Measurements from ENCODE around the gene ENTPD3.

The ENTPD3 gene

DNA sequence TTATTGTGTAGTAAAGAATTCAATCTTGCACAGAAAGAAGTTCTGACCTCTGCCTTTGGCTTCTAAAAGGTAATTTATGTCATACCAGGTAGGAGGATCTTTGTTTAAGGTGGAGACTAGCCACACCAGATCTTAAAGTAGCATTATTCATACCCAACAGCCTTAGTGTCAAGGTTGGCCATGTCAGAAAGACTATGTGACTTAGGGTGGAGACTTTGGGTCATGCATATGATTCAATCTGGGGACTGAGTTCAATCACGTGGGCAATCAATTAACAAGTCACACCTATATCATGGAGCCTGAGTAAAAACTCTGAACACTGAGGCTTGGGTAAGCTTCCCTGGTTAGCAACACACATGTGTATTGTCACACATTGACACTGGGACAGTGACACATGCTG, 28.5 kb upstream of the ENTPD3 start:
- TF ChIP-seq, protein P1, sequence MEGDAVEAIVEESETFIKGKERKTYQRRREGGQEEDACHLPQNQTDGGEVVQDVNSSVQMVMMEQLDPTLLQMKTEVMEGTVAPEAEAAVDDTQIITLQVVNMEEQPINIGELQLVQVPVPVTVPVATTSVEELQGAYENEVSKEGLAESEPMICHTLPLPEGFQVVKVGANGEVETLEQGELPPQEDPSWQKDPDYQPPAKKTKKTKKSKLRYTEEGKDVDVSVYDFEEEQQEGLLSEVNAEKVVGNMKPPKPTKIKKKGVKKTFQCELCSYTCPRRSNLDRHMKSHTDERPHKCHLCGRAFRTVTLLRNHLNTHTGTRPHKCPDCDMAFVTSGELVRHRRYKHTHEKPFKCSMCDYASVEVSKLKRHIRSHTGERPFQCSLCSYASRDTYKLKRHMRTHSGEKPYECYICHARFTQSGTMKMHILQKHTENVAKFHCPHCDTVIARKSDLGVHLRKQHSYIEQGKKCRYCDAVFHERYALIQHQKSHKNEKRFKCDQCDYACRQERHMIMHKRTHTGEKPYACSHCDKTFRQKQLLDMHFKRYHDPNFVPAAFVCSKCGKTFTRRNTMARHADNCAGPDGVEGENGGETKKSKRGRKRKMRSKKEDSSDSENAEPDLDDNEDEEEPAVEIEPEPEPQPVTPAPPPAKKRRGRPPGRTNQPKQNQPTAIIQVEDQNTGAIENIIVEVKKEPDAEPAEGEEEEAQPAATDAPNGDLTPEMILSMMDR (conservative IDR thresholded peaks at IDR 0.05; ENCODE audit: low read depth, low read length): no peak
- no peak for DNase-seq (ENCODE audit: low read depth)
- no peak overlapping the region for H3K4me3 ChIP-seq (ENCODE audit: low read depth, low read length)

DNA sequence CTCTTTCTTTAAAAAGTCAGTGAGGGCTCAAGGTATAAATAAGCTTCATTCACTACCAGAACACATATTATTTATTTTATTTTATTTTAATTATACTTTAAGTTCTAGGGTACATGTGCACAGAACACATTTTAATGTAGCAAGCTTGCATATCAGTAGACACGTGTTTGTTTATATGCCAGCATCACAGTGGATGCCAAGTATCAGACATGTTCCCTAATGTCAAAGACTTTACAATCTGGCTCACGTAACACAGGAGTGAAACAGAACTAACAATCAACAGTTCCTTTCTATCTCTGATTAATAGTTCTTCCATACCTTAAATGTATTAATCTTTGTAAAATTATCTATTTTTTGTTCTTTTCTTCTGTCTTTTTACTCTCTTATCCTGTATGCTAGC, 23.3 kb upstream of the ENTPD3 start:
- no peak for DNase-seq (ENCODE audit: low read depth)
- TF ChIP-seq, protein P1 (conservative IDR thresholded peaks at IDR 0.05; ENCODE audit: low read depth, low read length): no peak

DNA sequence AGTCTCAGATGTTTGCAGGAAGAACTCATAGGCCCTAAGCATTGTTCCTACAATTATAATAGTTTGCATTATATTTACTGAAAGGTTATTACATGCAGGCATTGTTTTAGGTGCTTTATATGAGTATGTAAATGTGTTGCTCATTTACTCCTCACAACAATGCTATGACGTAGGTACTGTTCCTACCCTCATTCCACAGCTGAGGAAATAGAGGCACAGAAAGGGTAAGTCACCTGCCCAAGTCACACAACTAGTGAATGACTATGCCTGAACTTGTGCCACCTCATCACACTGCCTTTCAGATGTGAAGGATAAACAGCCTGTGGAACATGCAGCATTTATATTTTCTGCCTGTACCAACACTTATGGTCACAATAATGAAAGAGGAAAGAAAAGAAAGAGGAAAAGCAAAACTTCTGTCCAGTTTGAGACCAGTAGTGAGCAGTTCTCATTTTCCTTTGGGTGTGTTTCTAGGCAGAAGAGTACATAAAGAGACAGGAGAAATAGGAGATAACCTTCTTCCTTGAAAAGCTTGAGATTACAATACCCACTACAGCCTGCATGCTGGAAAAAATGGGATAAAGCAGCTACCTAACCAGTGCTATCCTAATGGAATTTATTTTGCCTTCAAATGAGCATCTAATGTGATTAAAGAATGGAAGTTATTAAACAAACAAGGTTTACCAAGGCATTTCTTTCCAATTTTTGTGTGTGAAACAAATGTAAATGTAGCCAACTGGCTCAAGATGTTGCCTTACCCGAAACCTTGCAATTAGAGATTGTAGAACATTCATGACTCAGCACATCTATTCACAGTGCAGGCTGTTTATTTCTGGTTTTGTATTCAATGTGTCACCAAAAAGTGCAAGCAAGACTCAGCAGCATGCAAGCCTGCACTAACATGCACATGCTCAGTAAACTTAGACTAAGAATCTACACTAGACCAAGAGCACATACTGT, 20.5 kb upstream of the ENTPD3 start:
- TF ChIP-seq, protein P1 (conservative IDR thresholded peaks at IDR 0.05; ENCODE audit: low read depth, low read length): no peak
- no peak overlapping the region for H3K4me3 ChIP-seq (ENCODE audit: low read depth, low read length)
- peak; percentile 27 for DNase-seq (ENCODE audit: low read depth)

More for the DNA sequence above, 23.3 kb upstream of the ENTPD3 start:
- H3K4me3 ChIP-seq (ENCODE audit: low read depth, low read length): no peak overlapping the region

DNA sequence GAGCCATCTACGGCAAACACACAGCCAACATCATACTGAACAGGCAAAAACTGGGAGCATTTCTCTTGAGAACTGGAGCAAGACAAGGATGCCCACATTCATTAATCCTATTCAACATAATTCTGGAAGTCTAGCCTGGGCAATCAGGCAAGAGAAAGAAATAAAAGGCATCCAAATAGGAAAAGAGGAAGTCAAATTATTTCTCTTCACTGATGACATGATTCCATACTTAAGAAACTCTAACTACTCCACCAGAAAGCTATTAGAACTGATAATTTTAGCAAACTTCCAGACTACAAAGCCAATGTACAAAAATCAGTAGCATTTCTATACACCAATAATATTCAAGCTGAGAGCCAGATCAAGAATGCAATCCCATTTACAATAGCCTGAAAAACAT, 17.3 kb upstream of the ENTPD3 start:
- TF ChIP-seq, protein P1 (conservative IDR thresholded peaks at IDR 0.05; ENCODE audit: low read depth, low read length): no peak
- DNase-seq (ENCODE audit: low read depth): no peak
- no peak overlapping the region for H3K4me3 ChIP-seq (ENCODE audit: low read depth, low read length)

DNA sequence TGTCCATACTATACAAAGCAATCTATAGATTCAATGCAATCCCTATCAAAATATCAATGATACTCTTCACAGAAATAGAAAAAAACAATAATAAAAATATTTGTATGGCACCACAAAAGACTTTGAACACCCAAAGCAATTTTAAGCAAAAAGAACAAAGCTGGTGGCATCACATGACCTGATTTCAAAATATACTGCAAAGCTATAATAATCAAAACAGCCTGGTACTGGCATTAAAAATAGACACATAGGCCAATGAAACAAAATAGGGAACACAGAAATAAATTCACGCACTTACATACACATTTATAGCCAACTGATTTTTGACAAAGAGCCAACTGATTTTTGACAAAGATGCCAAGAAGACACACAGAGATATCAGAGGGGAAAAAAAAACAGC, 9.2 kb upstream of the ENTPD3 start:
- TF ChIP-seq, protein P1 (conservative IDR thresholded peaks at IDR 0.05; ENCODE audit: low read depth, low read length): no peak
- no peak overlapping the region for H3K4me3 ChIP-seq (ENCODE audit: low read depth, low read length)
- DNase-seq (ENCODE audit: low read depth): no peak

DNA sequence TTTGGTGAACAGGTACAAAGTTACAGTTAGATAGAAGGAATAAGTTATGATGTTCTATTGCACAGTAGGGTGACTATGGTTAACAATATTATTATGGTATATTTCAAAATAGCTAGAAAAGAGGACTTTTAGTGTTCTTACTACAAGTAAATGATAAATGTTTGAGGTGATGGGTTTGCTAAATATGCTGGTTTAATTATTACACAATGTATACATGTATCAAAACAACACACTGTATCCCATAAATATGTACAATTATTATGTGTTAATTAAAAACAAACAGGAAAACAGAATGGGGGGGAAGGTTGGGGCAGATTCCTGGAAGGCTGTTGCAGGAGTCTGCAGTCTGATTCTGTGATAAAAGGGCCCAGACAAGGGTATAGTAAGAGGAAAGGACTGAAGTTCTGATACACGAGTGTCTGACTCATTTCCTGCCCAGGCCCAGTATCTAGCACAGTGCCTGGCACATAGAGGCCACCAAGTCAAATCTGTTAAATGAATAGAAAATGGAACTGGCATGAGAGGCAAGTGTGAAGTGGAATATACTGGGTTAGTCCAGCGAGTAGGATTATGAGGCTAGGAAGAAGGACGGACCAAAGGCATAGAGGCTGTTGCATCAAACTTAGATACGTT, 7.2 kb upstream of the ENTPD3 start:
- TF ChIP-seq, protein P1 (conservative IDR thresholded peaks at IDR 0.05; ENCODE audit: low read depth, low read length): no peak
- DNase-seq (ENCODE audit: low read depth): no peak
- H3K4me3 ChIP-seq (ENCODE audit: low read depth, low read length): no peak overlapping the region

Measured in choroid plexus epithelial cell (primary cell).